Smooth muscle cell (in vitro differentiated cells): ENCODE data around the gene NAT8L. TPM values are rescaled to one million over a fixed set of nuclear protein-coding genes. Genes with fewer than 3 reads are reported as not detected.

Experiments used
- DNase-seq: peaks from one replicate; lab custom pipeline; 2025; ENCODE audit not compliant: unreplicated experiment; lab: John Stamatoyannopoulos, UW
- H2AFZ ChIP-seq: fragments of 200-600 bp; sonication (generic); 2 replicates; pipeline ENCODE4 v1.6.0; 2016; ENCODE audit warnings: antibody characterized with exemption, low read depth, mild to moderate bottlenecking
- H3F3A ChIP-seq: fragments of 200-600 bp; sonication (generic); 2 replicates; pipeline ENCODE4 v1.6.0; 2017; ENCODE audit warnings: antibody characterized with exemption, low read depth
- H3K27ac ChIP-seq: fragments of 200-600 bp; sonication (generic); 2 replicates; pipeline ENCODE4 v1.5.1; 2016; ENCODE audit warnings: low read depth, mild to moderate bottlenecking
- H3K27me3 ChIP-seq: fragments of 200-600 bp; sonication (generic); 2 replicates; pipeline ENCODE4 v1.6.1; 2016; ENCODE audit warnings: low read depth, mild to moderate bottlenecking
- H3K36me3 ChIP-seq: fragments of 200-600 bp; sonication (generic); 2 replicates; pipeline ENCODE4 v1.5.1; 2016; ENCODE audit warnings: low read depth
- H3K4me1 ChIP-seq: fragments of 200-600 bp; sonication (generic); 2 replicates; pipeline ENCODE4 v1.5.1; 2016; ENCODE audit warnings: low read depth
- H3K4me2 ChIP-seq: fragments of 200-600 bp; sonication (generic); 2 replicates; pipeline ENCODE4 v1.6.0; 2016; ENCODE audit warnings: mild to moderate bottlenecking
- H3K4me3 ChIP-seq: fragments of 200-600 bp; sonication (generic); 2 replicates; pipeline ENCODE4 v1.5.1; 2016; ENCODE audit warnings: mild to moderate bottlenecking
- H3K79me2 ChIP-seq: fragments of 200-600 bp; sonication (generic); 2 replicates; pipeline ENCODE4 v1.6.0; 2016; ENCODE audit warnings: low read depth, mild to moderate bottlenecking
- H3K9ac ChIP-seq: fragments of 200-600 bp; sonication (generic); 2 replicates; pipeline ENCODE4 v1.6.0; 2016; ENCODE audit warnings: low read depth
- H3K9me3 ChIP-seq: fragments of 200-600 bp; sonication (generic); replicated peaks from 2 replicates; pipeline ENCODE4 v1.5.1; 2016; ENCODE audit warnings: low read depth
- H4K20me1 ChIP-seq: fragments of 200-600 bp; sonication (generic); 2 replicates; pipeline ENCODE4 v1.6.0; 2016; ENCODE audit warnings: low read depth
- CTCF ChIP-seq: fragments of 200-600 bp; sonication (generic); IDR thresholded peaks from 2 replicates; pipeline ENCODE4 v1.5.1; 2017; ENCODE audit warnings: borderline replicate concordance, mild to moderate bottlenecking, antibody characterized with exemption; ENCODE audit not compliant: insufficient read depth, poor library complexity, severe bottlenecking
- WGBS: methylation state at CpG from one replicate; pipeline ENCODE4 v1.1.7; 2016; ENCODE audit warnings: low lambda C conversion rate; 5-methylcytosine and 5-hydroxymethylcytosine counted together
- polyA plus RNA-seq: library from polyadenylated mRNA; unstranded; fragments of >200 nt; fragmentation: Nextera tagmentation; extraction: Ambion mirVana; gene quantifications from 2 replicates; pipeline ENCODE4 v1.2.1, GENCODE V29; 2016
- total RNA-seq: library from RNA; depleted of rRNA; stranded (reverse); fragments of >200 nt; gene quantifications from 2 replicates; pipeline ENCODE4 v1.2.3, GENCODE V29; 2014

NAT8L gene
- total and polyA plus RNA-seq, 2 experiments from 2014 or later = not detected

GRCh38 chr4:2082627-2083026, 23.5 kb downstream of the NAT8L start:
- Histone ChIP-seq H3K4me3 (no peak overlapping the region), H3K4me2 (no peak overlapping the region), H2AFZ (no peak overlapping the region), H3K36me3 (no peaks in the 10 kb centered on the region), H3K27me3 (no peaks in the 10 kb centered on the region), H3K27ac (no peak overlapping the region), H3K9ac (no peak overlapping the region), H4K20me1 (no peaks in the 10 kb centered on the region), H3F3A (no peaks in the 10 kb centered on the region), H3K9me3 (no peaks in the 10 kb centered on the region), H3K79me2 (no peaks in the 10 kb centered on the region), H3K4me1 (no peaks in the 10 kb centered on the region)
- no peak for DNase-seq
- no peak for TF ChIP-seq CTCF
- 83% methylated on average over 4 of the region's 4 CpGs for WGBS

DNA sequence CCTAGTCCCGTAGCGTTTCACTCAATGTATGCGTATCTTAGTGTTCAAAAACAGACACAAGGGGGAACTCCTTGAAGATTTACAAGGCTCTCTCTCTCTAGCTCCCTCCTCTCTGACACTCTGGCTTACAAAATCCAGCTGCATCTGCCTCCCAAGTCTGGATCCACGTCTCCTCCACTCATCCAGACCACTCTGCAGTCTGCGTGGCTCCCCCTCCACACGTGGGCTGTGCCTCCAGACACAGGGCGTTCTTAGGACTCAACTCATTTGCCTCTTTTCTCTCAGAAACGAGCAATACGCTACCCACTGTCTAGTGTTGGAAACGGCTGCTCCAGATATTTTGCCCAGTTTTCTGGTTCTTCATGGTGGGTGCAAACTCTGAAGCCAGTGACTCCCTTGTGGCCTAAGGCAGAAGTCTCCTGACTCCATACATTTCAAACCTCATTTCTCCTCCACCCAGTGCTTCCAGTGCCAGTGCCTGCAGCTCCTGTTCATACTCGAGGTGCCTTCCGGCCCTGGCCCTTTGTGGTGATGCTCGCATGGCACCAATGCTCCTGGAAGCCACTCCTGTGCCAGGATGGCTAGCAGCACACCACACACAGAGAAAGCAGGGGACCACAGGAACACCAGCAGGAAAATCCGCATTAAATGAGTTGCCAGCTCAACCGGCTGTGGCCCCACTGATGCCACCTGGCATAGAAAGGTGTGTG, 24.1 kb downstream of the NAT8L start:
- Histone ChIP-seq H3F3A (no peaks in the 10 kb centered on the region), H3K27ac (no peak overlapping the region), H3K4me3 (no peak overlapping the region), H3K79me2 (no peaks in the 10 kb centered on the region), H2AFZ (no peak overlapping the region), H3K27me3 (no peaks in the 10 kb centered on the region), H3K36me3 (no peaks in the 10 kb centered on the region), H4K20me1 (no peaks in the 10 kb centered on the region), H3K4me1 (no peaks in the 10 kb centered on the region), H3K9me3 (no peaks in the 10 kb centered on the region), H3K4me2 (no peak overlapping the region), H3K9ac (no peak overlapping the region)
- WGBS = 89% methylated on average over 15 of the region's 15 CpGs
- DNase-seq = no peak
- TF ChIP-seq CTCF = no peak

DNA sequence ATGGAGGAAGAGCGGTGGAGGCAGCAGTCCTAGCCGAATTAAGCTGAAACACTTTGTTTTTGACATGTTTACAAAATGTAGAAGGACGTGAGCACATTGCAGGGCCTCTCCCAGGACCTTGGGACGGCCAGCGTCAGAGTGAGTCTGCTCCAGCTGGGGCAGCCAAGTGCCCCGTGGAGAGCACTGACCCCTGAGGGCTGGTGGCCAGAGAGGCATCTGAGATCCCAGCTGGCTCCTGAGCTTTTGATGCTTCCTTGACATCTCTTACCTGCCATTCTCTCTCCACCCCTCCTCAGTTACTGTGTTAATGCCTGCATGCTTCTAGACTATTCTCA, 24.7 kb downstream of the NAT8L start:
- no peaks in the 10 kb centered on the region for H4K20me1 ChIP-seq
- H3K27me3 ChIP-seq = no peaks in the 10 kb centered on the region
- no peak for DNase-seq
- H3F3A ChIP-seq = no peaks in the 10 kb centered on the region
- no peaks in the 10 kb centered on the region for H3K79me2 ChIP-seq
- no peak overlapping the region for H3K27ac ChIP-seq
- TF ChIP-seq CTCF = no peak
- no peak overlapping the region for H3K4me3 ChIP-seq
- H3K36me3 ChIP-seq = no peaks in the 10 kb centered on the region
- 86% methylated on average over 6 of the region's 6 CpGs for WGBS
- no peak overlapping the region for H2AFZ ChIP-seq
- H3K4me1 ChIP-seq = no peaks in the 10 kb centered on the region
- no peak overlapping the region for H3K9ac ChIP-seq
- H3K4me2 ChIP-seq = no peak overlapping the region
- H3K9me3 ChIP-seq = no peaks in the 10 kb centered on the region

DNA sequence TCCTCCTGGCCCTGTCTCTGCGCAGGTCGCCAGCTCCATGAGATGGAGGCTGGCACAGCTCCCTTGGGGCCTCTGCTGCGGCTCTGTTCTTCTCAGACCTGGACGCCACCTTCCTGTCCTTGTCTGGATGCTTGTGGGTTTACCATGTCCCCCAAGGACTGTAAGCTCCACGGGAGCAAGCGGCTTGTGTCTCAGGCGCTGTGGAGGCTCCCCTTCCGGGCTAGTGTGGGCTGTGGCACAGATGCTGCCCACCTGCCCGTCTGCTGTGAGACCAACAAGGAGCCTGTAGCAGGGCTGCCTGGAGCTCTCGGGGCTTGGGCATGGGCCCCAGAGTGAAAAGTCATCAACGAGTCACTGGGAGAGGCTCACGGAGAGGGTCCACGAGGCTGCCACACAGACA, 25.2 kb downstream of the NAT8L start:
- Histone ChIP-seq H3K4me2 (no peak overlapping the region), H3K27ac (no peak overlapping the region), H3K27me3 (no peaks in the 10 kb centered on the region), H3K4me3 (no peak overlapping the region), H3K9me3 (no peaks in the 10 kb centered on the region), H3K9ac (no peak overlapping the region), H3K79me2 (no peaks in the 10 kb centered on the region), H4K20me1 (no peaks in the 10 kb centered on the region), H3K36me3 (no peaks in the 10 kb centered on the region), H3K4me1 (no peaks in the 10 kb centered on the region), H3F3A (no peaks in the 10 kb centered on the region), H2AFZ (no peak overlapping the region)
- TF ChIP-seq CTCF = no peak
- WGBS = 87% methylated on average over 13 of the region's 13 CpGs
- DNase-seq = no peak
